ENCODE results near the gene CLRN1.

CLRN1 gene

DNA sequence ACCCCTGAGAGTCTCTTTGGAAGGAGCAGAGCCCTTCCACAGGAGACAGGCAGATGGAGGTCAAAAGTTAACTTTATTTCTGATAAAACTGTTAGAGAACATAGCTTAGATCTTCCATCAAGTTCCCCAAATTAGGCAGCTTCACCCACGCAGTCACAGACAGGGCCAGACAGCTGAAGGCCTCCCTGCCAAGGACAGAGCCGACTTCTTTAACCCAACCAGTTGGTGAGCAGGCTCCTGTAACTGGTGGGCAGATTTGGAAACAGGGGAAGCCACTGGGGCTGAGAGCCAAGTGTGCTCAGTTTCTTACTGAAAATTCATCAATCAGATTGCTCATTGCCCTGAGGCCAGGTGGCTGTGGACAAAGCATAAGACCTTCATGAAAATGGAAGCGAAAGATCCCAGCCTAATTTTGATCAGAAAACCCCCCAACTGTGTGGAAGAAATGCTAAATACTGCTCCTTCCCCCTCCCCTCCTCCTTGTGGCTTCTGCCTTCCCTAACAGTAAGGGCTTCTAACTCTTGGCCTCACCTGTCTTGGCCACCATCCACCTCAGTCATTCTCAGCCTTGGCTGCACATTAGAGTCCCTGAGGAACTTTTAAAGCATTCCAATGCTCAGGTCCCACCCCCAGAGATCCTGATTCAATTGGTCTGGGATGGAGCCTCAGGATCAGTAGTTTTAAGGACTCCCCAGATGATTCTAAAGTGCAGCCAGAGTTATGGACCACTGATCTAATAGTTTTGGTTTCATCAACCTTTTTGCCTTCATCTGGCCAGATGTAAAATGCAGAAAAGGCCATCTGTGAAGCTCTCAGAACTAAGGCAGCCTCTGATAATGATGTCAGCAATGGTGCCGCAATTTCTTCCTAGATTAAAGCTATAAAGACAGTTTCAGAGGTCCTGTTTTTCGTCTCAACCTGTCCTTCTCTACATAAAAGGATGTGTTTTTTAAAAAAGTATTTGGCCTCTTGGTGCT is 11.5 kb downstream of the CLRN1 start:
- no peak overlapping the region for H3K4me3 ChIP-seq (ENCODE audit: low read length)
- no peak for TF ChIP-seq ZNF274 (IDR thresholded peaks at IDR 0.05; ENCODE audit: low read depth, low read length)

DNA sequence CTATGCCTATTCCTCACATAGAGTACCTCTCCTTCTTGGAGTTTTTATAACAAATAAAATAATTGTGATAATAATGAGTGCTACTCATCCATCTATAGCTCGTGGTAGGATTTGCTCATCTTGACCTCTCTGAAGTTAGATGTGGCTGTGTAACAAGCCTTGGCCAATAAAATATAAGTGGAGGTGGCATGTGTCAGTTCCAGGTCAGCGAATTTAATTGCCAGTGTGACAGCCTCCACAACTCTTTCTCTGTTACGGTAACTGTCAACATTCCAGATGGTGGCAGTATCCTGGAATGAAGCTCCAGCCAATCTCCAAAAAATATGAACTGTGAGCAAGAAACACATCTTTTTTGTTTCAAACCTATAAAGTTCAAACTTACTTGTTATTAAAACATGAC is 13.8 kb downstream of the CLRN1 start:
- TF ChIP-seq ZNF274 (IDR thresholded peaks at IDR 0.05; ENCODE audit: low read depth, low read length) = no peak
- H3K4me3 ChIP-seq (ENCODE audit: low read length) = no peak overlapping the region

DNA sequence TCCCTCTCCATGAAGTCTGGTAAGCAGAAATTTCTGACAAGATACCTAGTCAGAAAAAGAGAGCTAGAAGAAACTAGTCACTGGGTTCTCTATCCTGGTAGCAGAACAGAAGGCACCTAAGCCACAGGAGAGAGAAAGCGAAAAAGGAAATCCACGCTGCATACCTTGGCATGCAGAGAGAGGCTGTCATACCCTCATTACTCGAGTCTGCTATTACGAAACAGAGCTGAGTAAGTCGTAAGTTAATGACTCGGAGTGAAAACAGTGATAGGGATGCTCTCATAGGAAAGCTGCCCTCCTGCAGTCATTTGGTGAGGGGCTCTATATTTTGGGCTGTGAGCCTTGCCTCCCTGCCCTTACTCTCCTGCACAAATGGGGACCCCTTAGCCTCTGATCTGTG is 16.2 kb downstream of the CLRN1 start:
- no peak overlapping the region for H3K4me3 ChIP-seq (ENCODE audit: low read length)
- TF ChIP-seq ZNF274 (IDR thresholded peaks at IDR 0.05; ENCODE audit: low read depth, low read length) = no peak

DNA sequence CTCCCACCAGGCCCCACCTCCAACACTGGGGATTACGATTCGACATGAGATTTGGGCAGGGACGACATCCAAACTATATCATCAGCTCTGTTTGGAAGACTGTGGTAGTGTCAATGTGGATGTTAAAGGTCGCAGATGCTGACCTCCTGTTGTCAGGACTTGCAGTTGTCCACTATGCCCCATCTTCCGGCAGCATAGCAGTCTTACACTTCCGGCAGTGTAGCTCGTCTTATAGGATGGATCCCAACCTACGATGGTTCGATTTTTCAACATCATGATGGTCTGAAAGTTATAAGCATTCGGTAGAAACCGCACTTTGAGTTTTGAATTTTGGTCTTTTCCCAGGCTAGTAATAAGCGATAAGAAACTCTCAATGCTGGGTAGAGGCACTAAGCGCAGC is 20.6 kb downstream of the CLRN1 start:
- H3K4me3 ChIP-seq (ENCODE audit: low read length) = no peak overlapping the region
- no peak for TF ChIP-seq ZNF274 (IDR thresholded peaks at IDR 0.05; ENCODE audit: low read depth, low read length)

DNA sequence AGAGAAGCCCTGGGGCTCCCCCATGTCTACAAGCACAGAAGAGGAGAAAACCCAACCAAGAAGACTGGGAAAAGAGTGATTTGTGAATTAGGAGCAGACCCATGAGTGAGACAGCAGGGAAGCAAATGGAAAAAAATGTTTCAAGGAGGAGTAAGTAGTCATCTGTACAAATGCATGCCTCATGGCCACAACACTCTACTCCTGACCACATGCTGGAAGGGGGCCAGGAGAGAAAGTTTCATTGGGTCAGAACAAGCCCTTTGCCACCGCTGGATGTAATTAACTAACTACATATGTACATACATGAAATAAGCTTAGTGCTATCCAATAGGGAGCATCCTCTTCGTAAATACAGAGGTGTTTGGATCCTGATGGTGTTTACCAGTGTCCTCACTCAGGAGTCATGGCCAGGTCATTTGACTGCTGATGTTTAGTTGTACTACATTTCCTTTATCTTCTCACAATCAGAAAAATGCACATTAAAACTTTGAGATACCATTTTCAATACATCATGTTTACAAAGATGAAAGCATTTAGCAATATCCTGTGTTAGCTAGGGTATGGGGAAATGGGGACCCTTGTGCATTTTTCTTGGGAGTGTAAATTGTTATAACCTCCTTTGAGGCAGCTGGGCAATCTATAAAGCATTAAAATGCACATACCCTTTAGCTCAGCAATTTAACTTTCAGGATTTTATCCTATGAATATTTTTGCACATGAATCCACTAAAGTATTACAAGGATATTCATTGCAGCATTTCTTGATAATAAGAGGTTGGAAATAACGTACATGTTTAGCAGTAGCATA is 27.1 kb downstream of the CLRN1 start:
- H3K4me3 ChIP-seq (ENCODE audit: low read length) = no peak overlapping the region
- no peak for TF ChIP-seq ZNF274 (IDR thresholded peaks at IDR 0.05; ENCODE audit: low read depth, low read length)

DNA sequence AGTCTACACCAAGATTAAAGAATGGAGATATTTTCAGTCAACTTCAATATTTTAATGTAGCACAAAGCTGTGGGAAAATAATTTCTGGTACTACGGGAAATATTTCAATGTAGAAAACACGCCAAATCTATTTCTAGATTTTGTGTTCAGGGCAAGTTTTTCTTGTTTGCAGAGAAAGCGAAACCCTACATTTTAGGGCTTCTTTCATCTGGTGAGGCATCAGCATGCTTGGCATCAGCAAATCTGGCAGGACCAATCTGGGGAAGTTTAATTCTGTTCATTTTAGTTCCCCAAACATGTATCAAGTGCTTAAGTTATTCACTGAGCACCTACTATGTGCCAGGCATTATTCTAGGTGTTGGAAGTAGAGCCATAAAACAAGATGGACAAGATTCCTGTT is 30.3 kb downstream of the CLRN1 start:
- H3K4me3 ChIP-seq (ENCODE audit: low read length) = no peak overlapping the region
- no peak for TF ChIP-seq ZNF274 (IDR thresholded peaks at IDR 0.05; ENCODE audit: low read depth, low read length)

DNA sequence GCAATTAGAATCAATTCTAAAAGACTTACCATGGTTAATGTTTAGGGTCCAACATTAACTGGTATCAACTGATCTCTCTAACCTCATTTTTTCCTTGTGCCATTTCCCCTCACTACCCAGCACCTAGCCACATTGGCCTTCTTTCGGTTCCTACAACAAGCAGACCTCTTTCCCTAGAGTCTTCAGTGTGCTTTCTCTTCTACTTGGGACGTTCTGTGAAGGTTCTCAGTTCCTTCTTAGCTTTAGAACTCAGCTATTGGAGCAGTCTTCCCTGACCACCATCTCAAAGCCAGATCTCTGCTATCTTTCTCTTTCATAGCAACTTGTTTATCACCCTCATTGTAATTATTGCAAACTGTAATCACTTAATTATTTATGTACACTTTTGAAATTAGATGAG is 35.8 kb downstream of the CLRN1 start:
- no peak overlapping the region for H3K4me3 ChIP-seq (ENCODE audit: low read length)

DNA sequence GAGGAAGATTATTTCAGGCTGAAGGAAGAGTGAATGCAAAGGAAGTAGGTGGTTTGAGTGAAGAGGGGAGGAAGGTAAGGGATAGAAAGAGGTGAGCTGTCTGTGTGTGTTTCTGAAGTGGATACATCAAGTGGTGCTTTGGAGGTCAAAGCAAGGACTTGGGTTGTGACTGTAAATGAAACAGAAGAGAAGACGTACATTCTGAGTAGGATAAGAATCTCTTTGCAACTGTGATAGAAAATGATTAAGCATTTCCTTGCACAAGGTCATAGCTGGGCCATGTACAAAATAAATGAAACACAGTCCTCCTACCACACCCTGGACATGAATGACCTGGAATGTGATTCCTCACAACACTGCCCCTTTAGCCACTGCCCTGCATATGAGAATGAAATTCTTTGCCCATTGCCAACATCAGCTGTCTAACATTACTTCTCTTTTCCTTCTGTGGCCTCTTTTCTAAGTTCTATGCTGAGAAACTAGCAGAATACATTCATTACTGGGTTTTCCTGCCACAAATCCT is 39.0 kb downstream of the CLRN1 start:
- no peak overlapping the region for H3K4me3 ChIP-seq (ENCODE audit: low read length)
- TF ChIP-seq ZNF274 (IDR thresholded peaks at IDR 0.05; ENCODE audit: low read depth, low read length) = no peak

More for the DNA sequence above, 35.8 kb downstream of the CLRN1 start:
- TF ChIP-seq ZNF274 (IDR thresholded peaks at IDR 0.05; ENCODE audit: low read depth, low read length) = no peak

DNA sequence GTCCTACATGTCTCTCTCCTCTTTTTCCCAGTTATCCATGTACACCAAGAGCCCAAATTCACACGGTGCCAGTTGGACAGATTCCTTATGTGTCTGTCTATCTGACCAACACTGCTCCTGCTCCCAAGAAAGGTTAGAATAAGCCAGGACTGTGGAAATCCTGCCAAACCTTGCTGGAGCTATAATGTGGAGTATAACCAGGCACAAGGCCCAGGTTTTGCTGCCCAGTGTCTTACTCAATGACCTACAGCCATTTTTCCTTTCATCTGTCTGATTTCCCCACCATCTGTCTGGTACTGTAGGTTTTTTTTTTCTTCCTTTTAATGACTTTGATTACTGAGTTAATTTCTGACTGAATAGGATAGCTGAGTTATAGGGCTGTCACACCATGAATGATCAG is 40.8 kb downstream of the CLRN1 start:
- no peak for TF ChIP-seq ZNF274 (IDR thresholded peaks at IDR 0.05; ENCODE audit: low read depth, low read length)
- no peak overlapping the region for H3K4me3 ChIP-seq (ENCODE audit: low read length)

DNA sequence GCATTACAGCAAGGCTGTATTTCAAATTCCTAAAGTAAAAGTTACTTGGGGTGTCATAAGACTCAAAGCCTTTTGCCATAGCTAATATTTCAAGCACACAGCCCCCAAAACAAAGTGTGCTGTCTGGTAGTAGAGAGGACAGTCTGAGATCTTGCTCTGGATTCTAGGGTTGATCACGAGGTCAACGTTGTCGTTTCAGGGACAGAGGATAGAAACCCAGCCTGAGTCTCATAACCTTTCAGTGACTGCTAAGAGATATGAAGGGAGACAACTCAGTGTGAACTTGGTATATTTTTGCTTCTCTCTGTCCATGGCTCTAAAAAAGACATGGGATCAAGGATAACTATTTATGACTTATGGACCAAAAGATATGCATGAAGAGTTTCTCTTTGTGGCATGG is 41.7 kb downstream of the CLRN1 start:
- no peak for TF ChIP-seq ZNF274 (IDR thresholded peaks at IDR 0.05; ENCODE audit: low read depth, low read length)

DNA sequence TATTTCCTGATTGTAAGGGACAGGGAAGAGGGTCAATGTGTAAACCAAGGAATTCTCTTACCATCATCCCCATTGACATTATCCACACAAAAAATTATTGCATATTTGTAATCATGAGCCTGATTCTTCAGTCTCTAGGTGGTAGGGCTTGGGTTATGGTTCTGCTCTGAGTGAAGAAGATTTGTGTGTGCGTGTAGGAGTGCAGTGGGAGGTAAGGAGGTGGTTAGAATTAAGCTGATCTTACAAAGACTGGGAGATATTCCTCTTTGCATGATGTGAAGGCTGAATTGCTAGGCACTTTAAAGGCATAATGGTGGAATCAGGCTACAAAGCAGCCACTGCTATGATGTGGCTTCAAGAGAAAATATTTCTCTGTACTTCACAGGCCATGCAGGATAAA is 44.3 kb downstream of the CLRN1 start:
- no peak overlapping the region for H3K4me3 ChIP-seq (ENCODE audit: low read length)
- TF ChIP-seq ZNF274 (IDR thresholded peaks at IDR 0.05; ENCODE audit: low read depth, low read length) = no peak

More for the DNA sequence above, 41.7 kb downstream of the CLRN1 start:
- H3K4me3 ChIP-seq (ENCODE audit: low read length) = no peak overlapping the region

DNA sequence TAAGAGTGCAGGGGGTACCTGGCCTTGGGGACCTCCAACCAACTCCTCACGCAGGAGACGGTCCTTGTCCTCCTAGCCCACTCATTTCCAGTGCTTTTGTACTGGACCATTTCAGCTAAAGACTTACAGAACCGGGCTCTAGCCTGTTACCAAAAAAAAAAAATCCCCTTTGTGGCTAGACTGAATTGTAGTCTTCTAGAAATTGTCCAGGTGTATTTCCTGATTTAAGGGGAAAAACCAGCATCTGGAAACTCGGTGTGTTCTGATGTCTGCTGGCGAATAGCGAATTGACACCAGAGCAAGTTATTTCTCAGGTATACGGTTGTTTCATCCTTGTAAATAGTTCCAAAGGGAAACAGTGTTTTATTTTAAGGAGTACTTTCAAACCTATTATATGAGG is 46.2 kb downstream of the CLRN1 start:
- no peak for TF ChIP-seq ZNF274 (IDR thresholded peaks at IDR 0.05; ENCODE audit: low read depth, low read length)

DNA sequence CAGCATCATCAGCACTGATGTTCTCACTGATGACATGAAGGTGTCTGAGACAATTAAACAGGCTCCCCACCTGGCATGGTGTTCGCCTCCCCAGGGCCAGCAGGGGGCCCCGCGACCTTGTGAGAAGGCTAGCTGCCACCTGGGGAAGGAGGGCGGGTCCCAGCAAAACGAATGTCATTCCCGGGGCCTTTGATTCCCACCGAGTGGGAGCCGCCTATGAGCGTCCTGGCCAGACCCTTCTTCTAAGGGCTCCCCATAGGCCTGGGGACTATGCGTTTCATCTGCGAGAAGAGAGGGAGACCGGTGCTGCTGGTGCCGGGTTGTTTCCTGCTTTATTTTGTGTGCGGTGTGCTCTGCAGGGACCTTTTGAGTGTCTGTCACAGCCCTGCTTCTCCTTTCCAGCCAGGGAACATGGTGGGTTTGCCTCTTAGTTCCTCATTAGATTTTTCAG is 46.8 kb downstream of the CLRN1 start:
- no peak overlapping the region for H3K4me3 ChIP-seq (ENCODE audit: low read length)
- no peak for TF ChIP-seq ZNF274 (IDR thresholded peaks at IDR 0.05; ENCODE audit: low read depth, low read length)

More for the DNA sequence above, 46.2 kb downstream of the CLRN1 start:
- H3K4me3 ChIP-seq (ENCODE audit: low read length) = no peak overlapping the region

DNA sequence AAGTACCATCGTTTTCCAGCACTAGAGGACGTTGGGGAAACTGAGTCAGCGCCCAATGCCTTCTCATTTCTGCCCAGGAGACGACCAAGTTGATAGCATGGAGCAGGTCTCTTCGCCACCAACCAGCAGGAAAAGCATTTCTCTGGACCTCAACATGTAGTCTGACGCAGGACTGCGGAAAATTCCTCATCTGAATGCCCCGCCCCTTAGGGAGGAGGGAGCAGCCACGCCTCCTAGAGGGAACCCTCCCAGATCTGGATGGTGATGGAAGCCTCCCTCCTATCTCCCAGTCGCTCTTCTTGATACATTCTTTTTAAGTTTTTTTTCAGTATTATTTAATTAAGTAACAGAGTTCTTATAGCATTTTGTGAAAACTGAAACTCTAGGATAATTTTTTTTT is 49.9 kb downstream of the CLRN1 start:
- H3K4me3 ChIP-seq (ENCODE audit: low read length) = no peak overlapping the region
- TF ChIP-seq ZNF274 (IDR thresholded peaks at IDR 0.05; ENCODE audit: low read depth, low read length) = no peak

Measured in GM08714 (cell line).